PC-9 (cell line): ENCODE data around the gene SRC. TPM values are rescaled to one million over a fixed set of nuclear protein-coding genes. Genes with fewer than 3 reads are reported as not detected.

Experiments used
- BruUV-seq: library from RNA; stranded (reverse); fragments of 400-500 nt; replicated peaks from 2 replicates; lab custom pipeline; 2021; lab: Mats Ljungman, UMichigan
- CTCF ChIA-PET: fragments of 300-600 bp; sonication (Branson Sonifier 250); formaldehyde crosslinking; loops from one replicate; lab custom pipeline; 2022; ENCODE audit warnings: antibody characterized with exemption; lab: Charles Lee
- POLR2A ChIA-PET: fragments of 300-600 bp; sonication (Branson Sonifier 250); formaldehyde crosslinking; loops from one replicate; lab custom pipeline; 2022; ENCODE audit warnings: antibody characterized with exemption; ENCODE audit not compliant: unreplicated experiment; lab: Charles Lee
- DNase-seq, 2 experiments: peaks; one replicate each; pipeline versions ENCODE4 v3.0.0 to v3.0.0-alpha.2; 2015 to 2022; ENCODE audit warnings: mixed read lengths in 1 of 2
- H2AFZ ChIP-seq: fragments of 200-600 bp; sonication (generic); 2 replicates; pipeline ENCODE4 v1.8.1; 2017; ENCODE audit warnings: antibody characterized with exemption
- H3F3A ChIP-seq: fragments of 200-600 bp; sonication (generic); 2 replicates; pipeline ENCODE4 v1.8.1; 2017; ENCODE audit warnings: antibody characterized with exemption, mild to moderate bottlenecking, low read depth; ENCODE audit not compliant: insufficient read depth
- H3K27ac ChIP-seq: fragments of 200-600 bp; sonication (generic); 2 replicates; pipeline ENCODE4 v1.6.1; 2016; ENCODE audit warnings: mixed run types
- H3K27me3 ChIP-seq: fragments of 200-600 bp; sonication (generic); 2 replicates; pipeline ENCODE4 v1.6.1; 2016; ENCODE audit warnings: low read depth, mixed run types; ENCODE audit not compliant: insufficient read depth
- H3K36me3 ChIP-seq: fragments of 200-600 bp; sonication (generic); 2 replicates; pipeline ENCODE4 v1.6.1; 2016; ENCODE audit warnings: low read depth, mixed run types
- H3K4me1 ChIP-seq: fragments of 200-600 bp; sonication (generic); replicated peaks from 2 replicates; pipeline ENCODE4 v1.6.1; 2016; ENCODE audit warnings: mixed run types; ENCODE audit not compliant: insufficient read depth
- H3K4me2 ChIP-seq: fragments of 200-600 bp; sonication (generic); 2 replicates; pipeline ENCODE4 v1.6.1; 2017; ENCODE audit warnings: mixed run types
- H3K4me3 ChIP-seq: fragments of 200-600 bp; sonication (generic); 2 replicates; pipeline ENCODE4 v1.6.1; 2016; ENCODE audit warnings: mixed run types
- H3K79me2 ChIP-seq: fragments of 200-600 bp; sonication (generic); 2 replicates; pipeline ENCODE4 v1.6.1; 2017; ENCODE audit warnings: low read depth, mixed run types
- H3K9me2 ChIP-seq: fragments of 200-600 bp; sonication (generic); 2 replicates; pipeline ENCODE4 v1.8.1; 2017; ENCODE audit warnings: mild to moderate bottlenecking; ENCODE audit not compliant: insufficient read depth
- H3K9me3 ChIP-seq: fragments of 200-600 bp; sonication (generic); 2 replicates; pipeline ENCODE4 v1.8.1; 2016; ENCODE audit warnings: low read depth; ENCODE audit not compliant: insufficient read depth
- H4K20me1 ChIP-seq: fragments of 200-600 bp; sonication (generic); 2 replicates; pipeline ENCODE4 v1.8.1; 2017; ENCODE audit not compliant: insufficient read depth
- EZH2 ChIP-seq: fragments of 200-600 bp; sonication (generic); IDR thresholded peaks from 2 replicates; pipeline ENCODE4 v1.8.0; 2017; ENCODE audit warnings: antibody characterized with exemption, low read depth
- intact Hi-C: fragments of 100-400 bp; cut with micrococcal nuclease; formaldehyde crosslinking; loops from one replicate; pipeline ENCODE4 v1.10.0; 2022; ENCODE audit not compliant: unreplicated experiment
- total RNA-seq: library from RNA; stranded (reverse); gene quantifications from 2 replicates; pipeline ENCODE4 v1.2.3, GENCODE V29; 2021
- TF ChIP-seq, protein P1 (sequence below): fragments of 200-600 bp; sonication (generic); conservative IDR thresholded peaks from 2 replicates; pipeline ENCODE4 v1.6.1; 2017; ENCODE audit warnings: mixed run types, antibody characterized with exemption, mild to moderate bottlenecking, moderate library complexity

Gene SRC
- total RNA-seq, 1 experiment from 2014 or later: 58.4 TPM

GRCh38 chr20:37432606-37433005 is 86.7 kb downstream of the SRC start:
- Histone ChIP-seq H3K4me1 (no peaks in the 10 kb centered on the region), H4K20me1 (no peaks in the 10 kb centered on the region), H3K4me3 (no peak overlapping the region), H3K4me2 (no peak overlapping the region), H3F3A (no peaks in the 10 kb centered on the region), H3K27ac (no peak overlapping the region), H2AFZ (no peak overlapping the region), H3K79me2 (no peaks in the 10 kb centered on the region), H3K9me2 (no peaks in the 10 kb centered on the region), H3K36me3 (no peaks in the 10 kb centered on the region), H3K9me3 (no peaks in the 10 kb centered on the region), H3K27me3 (peaks cover 87% of the 10 kb centered on the region)
- BruUV-seq: no TSS peak
- TF ChIP-seq, protein P1, sequence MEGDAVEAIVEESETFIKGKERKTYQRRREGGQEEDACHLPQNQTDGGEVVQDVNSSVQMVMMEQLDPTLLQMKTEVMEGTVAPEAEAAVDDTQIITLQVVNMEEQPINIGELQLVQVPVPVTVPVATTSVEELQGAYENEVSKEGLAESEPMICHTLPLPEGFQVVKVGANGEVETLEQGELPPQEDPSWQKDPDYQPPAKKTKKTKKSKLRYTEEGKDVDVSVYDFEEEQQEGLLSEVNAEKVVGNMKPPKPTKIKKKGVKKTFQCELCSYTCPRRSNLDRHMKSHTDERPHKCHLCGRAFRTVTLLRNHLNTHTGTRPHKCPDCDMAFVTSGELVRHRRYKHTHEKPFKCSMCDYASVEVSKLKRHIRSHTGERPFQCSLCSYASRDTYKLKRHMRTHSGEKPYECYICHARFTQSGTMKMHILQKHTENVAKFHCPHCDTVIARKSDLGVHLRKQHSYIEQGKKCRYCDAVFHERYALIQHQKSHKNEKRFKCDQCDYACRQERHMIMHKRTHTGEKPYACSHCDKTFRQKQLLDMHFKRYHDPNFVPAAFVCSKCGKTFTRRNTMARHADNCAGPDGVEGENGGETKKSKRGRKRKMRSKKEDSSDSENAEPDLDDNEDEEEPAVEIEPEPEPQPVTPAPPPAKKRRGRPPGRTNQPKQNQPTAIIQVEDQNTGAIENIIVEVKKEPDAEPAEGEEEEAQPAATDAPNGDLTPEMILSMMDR: no peak
- no peak for TF ChIP-seq EZH2
- intact Hi-C loops: no loop called here
- ChIA-PET POLR2A (no interaction called here), CTCF (no interaction called here)
- DNase-seq: no peak

- no peaks in the 10 kb centered on the region for H3K4me1 ChIP-seq
- no peaks in the 10 kb centered on the region for H3K9me3 ChIP-seq
Measured at GRCh38 chr20:37435607-37436006, 89.7 kb downstream of the SRC start.

DNA sequence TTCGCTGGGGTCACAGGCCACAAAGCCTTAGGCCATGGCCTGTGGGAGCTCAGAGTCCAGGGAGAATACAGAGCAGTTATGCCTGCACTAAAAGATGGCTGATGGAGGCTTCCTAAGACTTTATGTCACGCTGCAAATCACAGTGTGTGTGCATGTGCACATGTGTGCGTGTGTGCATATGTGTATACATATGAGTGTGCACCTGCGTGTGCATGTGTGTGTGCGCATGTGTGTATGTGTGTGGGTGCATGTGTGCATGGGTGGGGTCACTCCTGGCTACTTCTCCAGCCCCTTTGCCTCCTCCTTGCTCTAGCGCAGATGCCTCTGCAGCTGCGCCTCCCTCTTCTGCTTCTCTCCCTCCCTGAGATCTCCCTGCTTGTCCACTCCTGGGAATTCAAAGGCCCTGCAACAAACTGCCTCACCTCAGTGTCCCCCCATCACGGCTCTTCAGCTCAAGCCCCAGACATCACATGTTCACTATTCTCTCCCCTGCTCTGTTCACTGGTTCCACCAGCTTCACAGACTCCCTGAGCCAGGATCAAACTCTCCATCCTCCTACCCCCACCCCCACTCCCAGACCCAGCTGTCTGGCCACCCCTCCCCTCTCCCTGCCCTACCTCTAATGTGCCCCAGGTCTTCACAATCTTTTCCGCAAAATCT is 90.7 kb downstream of the SRC start:
- BruUV-seq: no TSS peak
- intact Hi-C loops: no loop called here
- H3K27me3 ChIP-seq: peaks cover 87% of the 10 kb centered on the region
- no peak overlapping the region for H3K4me2 ChIP-seq
- H3F3A ChIP-seq: no peaks in the 10 kb centered on the region
- no peaks in the 10 kb centered on the region for H3K79me2 ChIP-seq
- no peaks in the 10 kb centered on the region for H3K36me3 ChIP-seq
- no peaks in the 10 kb centered on the region for H3K9me3 ChIP-seq
- H2AFZ ChIP-seq: no peak overlapping the region
- no peak overlapping the region for H3K4me3 ChIP-seq
- no peaks in the 10 kb centered on the region for H4K20me1 ChIP-seq
- POLR2A ChIA-PET: no interaction called here
- no peak for DNase-seq
- H3K27ac ChIP-seq: no peak overlapping the region
- no peaks in the 10 kb centered on the region for H3K9me2 ChIP-seq
- CTCF ChIA-PET: no interaction called here
- TF ChIP-seq, protein P1: no peak
- TF ChIP-seq EZH2: no peak
- no peaks in the 10 kb centered on the region for H3K4me1 ChIP-seq

More at GRCh38 chr20:37435607-37436006, 89.7 kb downstream of the SRC start:
- Histone ChIP-seq H2AFZ (no peak overlapping the region), H3K27me3 (peaks cover 87% of the 10 kb centered on the region), H3F3A (no peaks in the 10 kb centered on the region), H3K9me2 (no peaks in the 10 kb centered on the region), H3K36me3 (no peaks in the 10 kb centered on the region), H3K79me2 (no peaks in the 10 kb centered on the region), H3K4me3 (no peak overlapping the region), H3K27ac (no peak overlapping the region), H3K4me2 (no peak overlapping the region), H4K20me1 (no peaks in the 10 kb centered on the region)
- no peak for DNase-seq
- POLR2A ChIA-PET: no interaction called here
- no TSS peak for BruUV-seq
- TF ChIP-seq EZH2: no peak
- TF ChIP-seq, protein P1: no peak
- CTCF ChIA-PET: no interaction called here
- intact Hi-C loops: no loop called here
